B cell (primary cell): ENCODE measurements around the gene TMEM134. TPM values are rescaled to one million over a fixed set of nuclear protein-coding genes. Genes with fewer than 3 reads are reported as not detected.

Experiments used
- ATAC-seq: fragments of 200-7000 bp; cut with Tn5 transposase; one replicate; pipeline ENCODE4 v1.10.0; 2021; ENCODE audit warnings: low read depth, mild to moderate bottlenecking, moderate number of reproducible peaks, moderate library complexity
- CTCF ChIA-PET: fragments of 350-600 bp; sonication (Branson Sonifier 250); formaldehyde crosslinking; loops from one replicate; lab custom pipeline; 2021; ENCODE audit warnings: antibody characterized with exemption, inconsistent platforms; lab: Charles Lee
- POLR2A ChIA-PET: fragments of 350-600 bp; sonication (Branson Sonifier 250); formaldehyde crosslinking; loops from one replicate; lab custom pipeline; 2021; ENCODE audit warnings: antibody characterized with exemption; lab: Charles Lee
- DNase-seq: peaks from one replicate; pipeline ENCODE4 v3.0.0; 2013
- H2AFZ ChIP-seq: 2 replicates; pipeline ENCODE4 v1.6.1; 2012; ENCODE audit warnings: mild to moderate bottlenecking, low read depth, low read length; ENCODE audit not compliant: insufficient read depth, poor library complexity, severe bottlenecking
- H3K27ac ChIP-seq, 2 donors: 1 replicate in 1 of 2; 2 replicates in 1 of 2; pipeline ENCODE4 v1.5.1; 2012 to 2013; ENCODE audit warnings: low read length in 2 of 2, mild to moderate bottlenecking in 2 of 2, moderate library complexity in 1 of 2
- H3K27me3 ChIP-seq, 4 experiments: fragments of 200-600 bp in 1 of 4; sonication (generic) in 1 of 4; replicated peaks in 1 of 4; 1 replicate in 2 of 4; 2 replicates in 2 of 4; pipeline versions ENCODE4 v1.6.1 to v1.7.0; 2013 to 2016; ENCODE audit warnings: low read length in 3 of 4, mild to moderate bottlenecking in 2 of 4, mixed read lengths in 1 of 4, moderate library complexity in 1 of 4; ENCODE audit not compliant: insufficient read depth in 4 of 4, control insufficient read depth in 3 of 4; ENCODE audit errors: control extremely low read depth in 1 of 4
- H3K36me3 ChIP-seq, 2 experiments: replicated peaks in 1 of 2; 1 replicate in 1 of 2; 2 replicates in 1 of 2; pipeline versions ENCODE4 v1.6.1 to v1.7.1; 2013; ENCODE audit warnings: low read length in 1 of 2; ENCODE audit not compliant: insufficient read depth in 2 of 2, control insufficient read depth in 1 of 2; ENCODE audit errors: control extremely low read depth in 1 of 2, extremely low read depth in 1 of 2
- H3K4me1 ChIP-seq, 2 donors: fragments of 200-600 bp in 1 of 2; sonication (generic) in 1 of 2; 1 replicate in 1 of 2; 2 replicates in 1 of 2; pipeline versions ENCODE4 v1.5.1 to v1.6.1; 2013 to 2017; ENCODE audit warnings: low read length in 2 of 2; ENCODE audit not compliant: control insufficient read depth in 2 of 2, insufficient read depth in 2 of 2
- H3K4me2 ChIP-seq: replicated peaks from 2 replicates; pipeline ENCODE3; 2012; ENCODE audit warnings: mild to moderate bottlenecking, low read depth, low read length; ENCODE audit not compliant: poor library complexity, severe bottlenecking
- H3K4me3 ChIP-seq, 5 experiments: fragments of 200-600 bp in 1 of 5; sonication (generic) in 1 of 5; 1 replicate in 3 of 5; 2 replicates in 2 of 5; pipeline versions ENCODE4 v1.5.1 to v1.7.0; 2011 to 2016; ENCODE audit warnings: low read length in 4 of 5, mild to moderate bottlenecking in 4 of 5, low read depth in 2 of 5, control low read depth in 1 of 5, moderate library complexity in 1 of 5; ENCODE audit not compliant: insufficient read depth in 1 of 5; ENCODE audit errors: control extremely low read depth in 1 of 5, extremely low read depth in 1 of 5
- H3K79me2 ChIP-seq: fragments of 200-600 bp; sonication (generic); one replicate; pipeline ENCODE4 v1.6.0; 2016; ENCODE audit warnings: low read length; ENCODE audit not compliant: control insufficient read depth, insufficient read depth
- H3K9ac ChIP-seq: fragments of 200-600 bp; sonication (generic); 2 replicates; pipeline ENCODE4 v1.6.1; 2017; ENCODE audit warnings: mild to moderate bottlenecking, low read length, moderate library complexity
- H3K9me3 ChIP-seq, 3 donors: one replicate each; pipeline versions ENCODE4 v1.6.1 to v1.7.1; 2013; ENCODE audit warnings: low read length in 2 of 3; ENCODE audit not compliant: control insufficient read depth in 2 of 3, insufficient read depth in 1 of 3; ENCODE audit errors: control extremely low read depth in 1 of 3
- H4K20me1 ChIP-seq: 2 replicates; pipeline ENCODE4 v1.6.0; 2012; ENCODE audit warnings: mild to moderate bottlenecking, low read length; ENCODE audit not compliant: insufficient read depth, control insufficient read depth, poor library complexity, severe bottlenecking
- H3K27ac Mint-ChIP-seq: one replicate; pipeline ENCODE4 v1.8.0; 2021; ENCODE audit warnings: mixed read lengths
- H3K27me3 Mint-ChIP-seq: one replicate; pipeline ENCODE4 v1.8.0; 2021; ENCODE audit warnings: mixed read lengths
- H3K4me1 Mint-ChIP-seq: one replicate; pipeline ENCODE4 v1.8.0; 2021; ENCODE audit warnings: mixed read lengths
- H3K4me3 Mint-ChIP-seq: one replicate; pipeline ENCODE4 v1.8.0; 2021; ENCODE audit warnings: mixed read lengths
- H3K9me3 Mint-ChIP-seq: one replicate; pipeline ENCODE4 v1.8.0; 2022; ENCODE audit warnings: mixed read lengths; ENCODE audit not compliant: insufficient read depth
- EZH2 ChIP-seq: IDR thresholded peaks from 2 replicates; pipeline ENCODE4 v1.6.1; 2012; ENCODE audit warnings: borderline replicate concordance, low read depth, mild to moderate bottlenecking, moderate library complexity, low read length; ENCODE audit not compliant: insufficient read depth, poor library complexity, severe bottlenecking
- WGBS: methylation state at CpG from one replicate; pipeline ENCODE4 v1.1.5; 2013; ENCODE audit warnings: missing lambda C conversion rate; ENCODE audit not compliant: insufficient coverage; 5-methylcytosine and 5-hydroxymethylcytosine counted together
- intact Hi-C: fragments of 100-400 bp; cut with micrococcal nuclease; formaldehyde crosslinking; loops from one replicate; pipeline ENCODE4 v1.10.0; 2022
- polyA plus RNA-seq: library from polyadenylated mRNA; depleted of rRNA; stranded (reverse); fragments of >200 nt; gene quantifications from 2 replicates; pipeline ENCODE4 v1.2.3, GENCODE V29; 2012
- total RNA-seq, 2 donors: library from RNA; stranded (reverse); fragments of 120-200 nt in 1 of 2; gene quantifications; 1 replicate in 1 of 2; 2 replicates in 1 of 2; pipeline versions ENCODE4 v1.2.3 to v1.2.4, GENCODE V29; 2013 to 2022
- TF ChIP-seq, protein P1 (sequence below): fragments of 200-600 bp; IDR thresholded peaks from one replicate; pipeline ENCODE4 v1.8.0; 2022; ENCODE audit warnings: antibody characterized with exemption, mild to moderate bottlenecking

Gene TMEM134
- total and polyA plus RNA-seq, 2 donors (not counting 1 experiment from before 2014, with no cell fraction given): 167 to 197 TPM

DNA sequence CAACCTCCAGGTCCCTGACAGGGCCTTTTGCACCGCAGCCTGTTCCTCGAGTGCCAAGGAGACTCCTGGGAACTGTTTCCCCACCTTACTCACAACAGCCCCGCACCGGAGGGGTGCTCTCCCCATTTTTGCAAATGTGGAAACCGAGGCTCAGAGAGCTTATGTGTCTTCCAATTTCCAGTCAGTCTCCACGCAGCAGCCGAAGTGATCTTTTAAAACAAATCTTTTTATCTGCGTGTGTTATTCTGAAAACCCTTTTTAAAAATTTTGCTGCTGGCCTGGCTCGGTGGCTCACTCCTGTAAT, 409 bp upstream of the TMEM134 start:
- Mint-ChIP-seq H3K27me3 (no peaks in the 10 kb centered on the region), H3K27ac (peak overlapping the region; percentile 89), H3K9me3 (no peaks in the 10 kb centered on the region), H3K4me1 (peaks cover 46% of the 10 kb centered on the region), H3K4me3 (peak overlapping the region; percentile 95)
- Histone ChIP-seq H3K27me3 (no peaks in the 10 kb centered on the region), H3K4me1 (peaks cover 28 to 52% of the 10 kb centered on the region in 2 donors), H3K79me2 (peaks cover 40% of the 10 kb centered on the region), H2AFZ (peak overlapping the region; percentile 78), H3K4me2 (peak overlapping the region; percentile 98), H3K36me3 (peaks cover 2 to 9% of the 10 kb centered on the region in 2 experiments), H3K4me3 (peak overlapping the region; percentile 58 to 69 (median 61)), H3K9me3 (no peaks in the 10 kb centered on the region), H3K27ac (peak overlapping the region; percentile 73 to 78), H3K9ac (peak overlapping the region; percentile 65), H4K20me1 (peaks cover 10% of the 10 kb centered on the region)
- DNase-seq (no peak), ATAC-seq (no peak)
- WGBS: 21% methylated on average over 9 of the region's 9 CpGs
- POLR2A ChIA-PET: interaction anchor here (1.0 to 10.4 kb wide), 10 partner anchors 10 to 66 kb away, joined by 3 to 215 read pairs (median 24); partner anchors contain the start of genes AIP, CORO1B, PPP1CA and PTPRCAP
- intact Hi-C loops: loop anchor here (1.0 kb wide), 8 partner anchors 14 to 115 kb away; partner anchors contain the start of genes AIP, PPP1CA, PTPRCAP and RAD9A
- TF ChIP-seq EZH2: no peak
- TF ChIP-seq, protein P1, sequence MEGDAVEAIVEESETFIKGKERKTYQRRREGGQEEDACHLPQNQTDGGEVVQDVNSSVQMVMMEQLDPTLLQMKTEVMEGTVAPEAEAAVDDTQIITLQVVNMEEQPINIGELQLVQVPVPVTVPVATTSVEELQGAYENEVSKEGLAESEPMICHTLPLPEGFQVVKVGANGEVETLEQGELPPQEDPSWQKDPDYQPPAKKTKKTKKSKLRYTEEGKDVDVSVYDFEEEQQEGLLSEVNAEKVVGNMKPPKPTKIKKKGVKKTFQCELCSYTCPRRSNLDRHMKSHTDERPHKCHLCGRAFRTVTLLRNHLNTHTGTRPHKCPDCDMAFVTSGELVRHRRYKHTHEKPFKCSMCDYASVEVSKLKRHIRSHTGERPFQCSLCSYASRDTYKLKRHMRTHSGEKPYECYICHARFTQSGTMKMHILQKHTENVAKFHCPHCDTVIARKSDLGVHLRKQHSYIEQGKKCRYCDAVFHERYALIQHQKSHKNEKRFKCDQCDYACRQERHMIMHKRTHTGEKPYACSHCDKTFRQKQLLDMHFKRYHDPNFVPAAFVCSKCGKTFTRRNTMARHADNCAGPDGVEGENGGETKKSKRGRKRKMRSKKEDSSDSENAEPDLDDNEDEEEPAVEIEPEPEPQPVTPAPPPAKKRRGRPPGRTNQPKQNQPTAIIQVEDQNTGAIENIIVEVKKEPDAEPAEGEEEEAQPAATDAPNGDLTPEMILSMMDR: no peak
- CTCF ChIA-PET: interaction anchor here (0.6 to 6.7 kb wide), 15 partner anchors 10 to 127 kb away, joined by 3 to 64 read pairs (median 5); partner anchors contain the start of genes CDK2AP2, CORO1B, PITPNM1 and PPP1CA

DNA sequence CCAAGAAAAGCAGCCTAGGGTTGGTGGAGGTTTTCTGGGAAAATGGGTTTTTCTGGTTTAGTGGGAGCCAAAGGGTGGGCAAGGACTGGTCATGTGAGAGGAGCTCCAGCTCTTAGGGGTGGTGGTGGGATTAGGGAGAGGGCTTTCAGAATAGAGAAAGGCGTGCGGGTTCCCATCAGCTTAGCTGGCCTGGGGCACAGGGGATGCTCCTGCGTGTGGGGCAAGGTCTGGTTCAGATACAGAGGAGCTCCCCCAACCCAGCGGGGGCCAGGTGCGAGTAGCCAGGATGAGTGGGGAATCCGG, 644 bp downstream of the TMEM134 start:
- Mint-ChIP-seq H3K4me1 (peaks cover 54% of the 10 kb centered on the region), H3K9me3 (no peaks in the 10 kb centered on the region), H3K27ac (peak overlapping the region; percentile 95), H3K27me3 (no peaks in the 10 kb centered on the region), H3K4me3 (peak overlapping the region; percentile 95)
- WGBS: 9% methylated on average over 6 of the region's 6 CpGs
- ATAC-seq: no peak
- ChIA-PET CTCF (interaction anchor here (0.6 to 6.7 kb wide), 18 partner anchors 9 to 126 kb away, joined by 3 to 64 read pairs (median 5); partner anchors contain the start of genes AIP, CABP4, PITPNM1 and PPP1CA), POLR2A (interaction anchor here (0.8 to 10.4 kb wide), 19 partner anchors 9 to 116 kb away, joined by 3 to 215 read pairs (median 12); partner anchors contain the start of genes AIP, CABP4, CDK2AP2 and CORO1B)
- Histone ChIP-seq H3K4me1 (peaks cover 37 to 62% of the 10 kb centered on the region in 2 donors), H3K79me2 (peaks cover 49% of the 10 kb centered on the region), H3K9me3 (peaks cover 0 to 9% (median 0%) of the 10 kb centered on the region in 3 donors), H3K4me2 (peak overlapping the region; percentile 98), H3K4me3 (peak overlapping the region; percentile 44 to 96 (median 91)), H3K36me3 (peaks cover 2 to 9% of the 10 kb centered on the region in 2 experiments), H3K27ac (peak overlapping the region; percentile 50 to 87), H2AFZ (peak overlapping the region; percentile 78), H3K9ac (peak overlapping the region; percentile 91), H3K27me3 (no peaks in the 10 kb centered on the region), H4K20me1 (peaks cover 10% of the 10 kb centered on the region)
- intact Hi-C loops: no loop called here
- TF ChIP-seq EZH2: no peak
- TF ChIP-seq, protein P1: no peak
- DNase-seq: no peak
